GM21367 (cell line): Measurements from ENCODE around the gene C16orf54.
"Not testable (repeated sequence)": the region's sequence is repeated elsewhere in the genome, so short reads cannot be mapped to it uniquely, and the experiment has no call there.

ENCODE experiments used
- ATAC-seq: cut with Tn5 transposase; IDR thresholded peaks from one replicate; pipeline ENCODE4 v1.9.1; 2021; ENCODE audit not compliant: unreplicated experiment

The C16orf54 gene

DNA sequence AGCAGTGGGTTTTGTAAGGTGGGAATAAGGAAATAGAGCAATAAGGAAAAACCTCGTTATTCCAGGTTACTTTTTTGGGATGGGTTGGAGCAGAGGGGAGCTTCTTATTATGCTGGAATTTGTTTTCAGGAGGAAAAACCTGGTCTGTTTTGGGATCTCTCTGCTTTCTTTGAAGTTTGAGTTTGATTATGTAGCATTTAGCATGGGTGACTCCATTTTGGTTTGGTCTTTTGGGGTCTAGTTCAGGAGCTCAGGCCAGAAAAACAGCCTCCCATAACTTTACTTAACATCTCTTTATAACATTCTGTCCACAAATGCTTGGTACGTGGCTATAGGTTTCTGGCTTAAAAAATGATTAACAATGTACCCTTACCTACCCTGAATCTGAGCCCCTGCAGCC, 23.7 kb upstream of the C16orf54 start:
- no peak for ATAC-seq

DNA sequence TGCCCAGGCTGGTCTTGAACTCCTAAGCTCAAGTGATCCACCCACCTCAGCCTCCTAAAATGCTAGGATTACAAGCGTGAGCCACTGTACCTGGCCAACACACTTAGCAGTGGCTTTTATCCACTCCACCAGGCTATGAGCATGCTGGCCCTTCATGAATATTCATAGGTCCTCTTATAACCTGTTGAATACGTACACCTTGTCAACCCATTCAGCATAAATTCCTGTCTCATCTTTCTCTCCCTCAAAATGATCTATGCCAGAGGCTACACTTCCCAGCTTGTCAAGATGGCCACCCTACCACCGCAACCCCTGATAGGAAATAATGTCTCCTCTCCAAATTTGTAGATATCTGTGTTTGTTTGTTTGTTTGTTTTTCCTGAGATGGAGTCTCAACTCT, 21.3 kb upstream of the C16orf54 start:
- ATAC-seq, result no peak

DNA sequence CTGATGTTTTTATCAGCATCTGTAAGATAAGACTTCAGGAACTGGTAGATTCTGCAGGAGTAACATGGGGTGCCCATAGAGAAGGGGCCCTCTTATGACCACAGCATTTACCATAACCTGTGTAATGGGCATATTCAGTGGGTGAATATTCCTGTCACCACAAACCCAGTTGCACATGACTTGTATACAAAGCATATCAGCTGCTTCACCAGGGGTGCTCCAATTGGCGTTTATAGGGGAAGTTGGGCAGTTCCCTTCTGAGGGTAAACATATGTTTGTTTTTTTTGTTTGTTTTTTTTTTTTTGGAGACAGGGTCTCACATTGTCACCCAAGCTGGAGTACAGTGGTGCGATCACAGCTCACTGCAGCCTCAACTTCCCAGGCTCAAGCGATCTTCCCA, 20.8 kb upstream of the C16orf54 start:
- ATAC-seq, result no peak

DNA sequence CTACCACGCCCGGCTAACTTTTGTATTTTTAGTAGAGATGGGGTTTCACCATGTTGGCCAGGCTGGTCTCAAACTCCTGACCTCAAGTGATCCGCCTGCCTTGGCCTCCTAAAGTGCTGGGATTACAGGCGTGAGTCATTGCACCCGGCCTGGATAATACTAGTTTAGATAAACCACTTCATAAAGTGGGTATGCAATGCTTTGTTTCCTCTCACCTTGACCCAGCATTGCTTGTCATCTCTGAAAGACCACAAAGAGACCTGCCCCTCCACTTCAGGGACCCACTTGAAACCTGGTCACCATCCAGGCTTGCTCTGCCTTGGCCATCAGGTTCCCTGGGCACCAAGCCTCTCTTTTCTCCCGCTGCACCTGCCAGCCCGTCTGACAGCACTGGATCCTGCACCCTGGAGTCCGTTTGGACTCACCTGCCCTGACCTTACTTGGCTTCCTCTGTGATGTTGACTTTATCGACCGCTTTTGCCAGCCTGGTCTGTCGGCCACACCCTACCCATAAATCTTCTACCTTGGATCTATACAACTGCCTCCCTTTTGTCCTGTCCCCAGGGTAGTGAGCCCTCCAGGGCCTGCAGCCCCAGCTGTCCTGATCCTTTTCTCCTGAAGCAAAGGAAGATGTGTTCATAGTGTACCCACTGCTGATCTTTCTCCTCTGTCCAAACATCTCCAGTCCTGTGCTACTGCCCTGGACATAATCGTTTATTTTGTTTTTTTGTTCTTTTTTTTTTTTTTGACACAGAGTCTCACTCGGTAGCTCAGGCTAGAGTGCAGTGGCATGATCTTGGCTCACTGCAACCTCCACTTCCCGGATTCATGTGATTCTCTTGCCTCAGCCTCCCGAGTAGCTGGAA, 19.6 kb upstream of the C16orf54 start:
- ATAC-seq, result no peak

DNA sequence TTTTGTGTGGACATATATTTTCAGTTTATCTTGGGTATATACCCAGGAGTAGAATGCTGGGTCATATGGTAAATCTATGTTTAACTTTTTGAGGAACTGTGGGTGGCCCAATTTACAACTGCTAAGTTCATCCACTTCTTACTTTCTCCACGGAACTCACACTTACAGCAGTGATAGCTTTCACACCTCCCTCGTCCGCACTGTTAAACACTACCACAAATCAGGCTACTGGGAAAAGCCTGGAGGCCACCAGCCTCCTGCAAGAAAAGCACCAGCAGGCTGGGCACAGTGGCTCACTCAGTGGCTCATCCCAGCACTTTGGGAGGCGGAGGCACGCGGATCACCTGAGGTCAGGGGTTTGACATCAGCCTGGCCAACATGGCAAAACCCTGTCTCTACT, 17.5 kb upstream of the C16orf54 start:
- no peak for ATAC-seq

DNA sequence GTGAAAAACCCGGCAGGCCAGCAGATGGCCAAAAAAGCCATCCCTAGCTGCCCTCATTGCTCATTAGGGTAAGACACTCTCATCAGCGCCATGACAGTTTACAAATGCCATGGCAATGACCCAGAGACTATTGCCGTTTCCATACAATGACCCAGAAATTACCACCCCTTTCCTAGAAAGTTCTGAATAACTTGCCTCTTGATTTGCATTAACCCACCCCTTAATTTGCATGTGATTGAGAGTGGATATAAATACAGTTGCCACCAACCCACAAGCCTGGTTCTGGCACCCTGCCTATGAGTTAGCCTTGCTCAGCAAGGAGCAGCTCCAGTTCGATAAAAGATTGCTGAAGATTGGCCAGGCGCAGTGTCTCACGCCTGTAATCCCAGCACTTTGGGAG, 16.1 kb upstream of the C16orf54 start:
- no peak for ATAC-seq

DNA sequence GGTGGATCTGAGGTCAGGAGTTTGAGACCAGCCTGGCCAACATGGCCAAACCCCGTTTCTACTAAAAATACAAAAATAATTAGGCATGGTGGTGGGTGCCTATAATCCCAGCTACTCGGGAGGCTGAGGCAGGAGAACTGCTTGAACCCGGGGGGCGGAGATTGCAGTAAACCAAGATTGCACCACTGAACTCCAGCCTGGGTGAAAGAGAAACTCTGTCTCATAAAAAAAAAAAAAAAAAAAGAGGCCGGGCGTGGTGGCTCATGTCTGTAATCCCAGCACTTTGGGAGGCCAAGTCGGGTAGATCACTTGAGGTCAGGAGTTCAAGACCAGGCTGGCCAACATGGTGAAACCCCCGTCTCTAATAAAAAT, 15.5 kb upstream of the C16orf54 start:
- ATAC-seq, result not testable (repeated sequence)

DNA sequence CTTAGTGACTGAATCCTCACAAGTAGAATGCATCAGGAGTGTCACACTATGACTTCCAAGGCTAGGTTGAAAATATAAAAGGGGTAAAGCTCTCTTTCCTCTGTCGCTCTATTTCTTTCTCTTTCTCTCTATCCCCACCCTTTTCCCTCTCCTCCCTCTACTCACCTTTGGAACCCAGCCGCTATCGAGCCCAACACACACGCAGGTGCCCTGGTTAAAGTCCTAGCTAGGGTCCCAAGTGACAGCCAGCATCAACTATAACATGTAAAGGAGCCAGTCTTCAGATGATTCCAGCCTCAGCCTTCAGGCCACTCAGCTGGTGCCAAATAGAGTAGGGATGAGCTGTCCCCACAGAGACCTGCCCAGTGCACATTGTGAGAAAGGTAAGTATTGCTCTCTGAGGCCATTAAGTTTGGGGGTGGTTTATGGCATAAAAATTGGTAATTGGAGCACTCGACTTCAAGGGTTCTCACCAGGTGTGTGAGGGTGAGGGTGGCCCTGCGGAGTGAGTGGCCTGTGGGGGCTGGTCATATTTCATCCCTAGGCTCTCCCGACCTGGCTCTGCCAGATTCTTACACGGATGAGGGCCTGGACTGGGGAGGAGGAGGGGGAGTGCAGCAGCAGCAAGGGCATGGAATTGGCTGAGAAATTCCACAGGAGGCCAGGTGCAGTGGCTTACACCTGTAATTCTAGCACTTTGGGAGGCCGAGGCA, 14.9 kb upstream of the C16orf54 start:
- ATAC-seq, result no peak

DNA sequence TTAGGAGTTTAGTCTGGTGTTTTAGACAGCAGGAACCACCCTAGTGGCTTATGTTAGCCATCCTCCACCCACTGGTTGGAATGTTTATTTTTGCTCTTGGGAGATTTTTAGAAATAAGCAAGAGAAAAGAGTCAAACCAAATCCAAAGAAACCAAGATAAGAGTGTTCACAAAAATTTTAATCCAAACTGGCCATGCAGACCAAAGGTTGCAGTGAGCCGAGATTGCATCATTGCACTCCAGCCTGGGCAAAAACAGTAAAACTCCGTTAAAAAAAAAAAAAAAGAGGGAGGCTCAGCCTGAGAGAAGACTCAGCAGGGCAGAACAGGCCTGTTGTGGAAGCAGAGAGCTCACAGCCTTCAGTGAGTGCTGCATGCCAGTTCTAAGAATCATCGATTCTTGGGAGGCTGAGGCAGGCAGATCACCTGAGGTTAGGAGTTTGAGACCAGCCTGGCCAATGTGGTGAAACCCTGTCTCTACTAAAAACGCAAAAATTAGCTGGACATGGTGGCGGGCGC, 12.2 kb upstream of the C16orf54 start:
- no peak for ATAC-seq

DNA sequence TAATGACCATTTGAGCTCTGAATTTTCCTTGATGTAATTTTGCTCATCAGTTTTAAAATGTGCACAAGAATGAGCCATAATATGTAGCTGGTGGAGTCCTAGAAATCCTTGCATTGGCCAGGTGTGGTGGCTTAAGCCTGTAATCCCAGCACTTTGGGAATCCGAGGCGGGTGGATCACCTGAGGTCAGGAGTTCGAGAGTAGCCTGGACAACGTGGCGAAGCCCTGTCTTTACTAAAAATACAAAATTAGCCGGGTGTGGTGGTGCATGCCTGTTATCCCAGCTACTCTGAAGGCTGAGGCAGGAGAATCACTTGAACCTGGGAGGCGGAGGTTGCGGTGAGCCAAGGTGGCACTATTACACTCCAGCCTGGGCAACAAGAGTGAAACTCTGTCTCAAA, 11.3 kb upstream of the C16orf54 start:
- not testable (repeated sequence) for ATAC-seq

DNA sequence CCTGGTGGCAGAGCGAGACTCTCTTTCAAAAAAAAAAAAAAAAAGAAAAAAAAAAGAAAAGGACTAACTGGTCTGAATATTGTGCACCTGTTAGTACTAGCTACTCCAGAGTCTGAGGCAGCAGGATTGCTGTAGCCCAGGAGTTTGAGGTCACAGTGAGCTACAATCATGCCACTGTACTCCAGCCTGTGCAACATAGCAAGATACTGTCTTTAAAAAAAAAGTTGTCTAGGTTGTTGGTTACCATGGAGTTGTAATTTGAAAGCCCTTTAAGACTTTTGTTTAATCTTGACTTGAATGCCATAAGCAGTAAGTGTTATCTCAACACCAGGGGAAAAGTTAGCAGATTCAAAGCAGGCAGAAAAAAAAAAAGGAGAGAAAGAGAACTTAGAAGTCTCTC, 10.9 kb upstream of the C16orf54 start:
- no peak for ATAC-seq

DNA sequence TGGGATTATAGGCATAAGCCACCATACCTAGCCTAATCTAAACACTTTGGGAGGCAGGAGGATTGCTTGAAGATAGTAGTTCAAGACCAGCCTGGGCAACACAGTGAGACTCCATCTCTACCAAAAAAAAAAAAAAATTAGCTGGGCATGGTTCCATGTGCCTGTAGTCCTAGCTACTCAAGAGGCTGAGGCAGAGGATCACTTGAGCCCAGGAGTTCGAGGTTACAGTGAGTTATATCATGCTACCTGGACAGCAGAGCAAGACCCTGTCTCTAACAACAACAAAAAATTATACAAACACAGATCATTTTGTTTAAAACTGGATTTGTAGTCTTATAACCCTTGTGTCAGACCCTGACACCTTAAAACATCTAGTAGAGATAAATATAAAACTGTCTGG, 7.7 kb upstream of the C16orf54 start:
- ATAC-seq, result no peak

DNA sequence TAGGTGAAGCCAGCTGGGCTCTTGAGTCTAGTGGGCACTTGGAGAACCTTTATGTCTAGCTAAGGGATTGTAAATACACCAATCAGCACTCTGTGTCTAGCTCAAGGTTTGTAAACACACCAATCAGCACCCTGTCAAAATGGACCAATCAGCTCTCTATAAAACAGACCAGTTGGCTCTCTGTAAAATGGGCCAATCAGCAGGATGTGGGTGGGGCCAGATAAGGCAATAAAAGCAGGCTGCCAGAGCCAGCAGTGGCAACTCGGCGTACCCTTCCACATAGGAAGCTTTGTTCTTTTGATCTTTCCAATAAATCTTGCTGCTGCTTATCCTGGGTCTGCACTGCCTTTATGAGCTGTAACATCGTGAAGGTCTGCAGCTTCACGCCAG, 3.0 kb upstream of the C16orf54 start:
- not testable (repeated sequence) for ATAC-seq

DNA sequence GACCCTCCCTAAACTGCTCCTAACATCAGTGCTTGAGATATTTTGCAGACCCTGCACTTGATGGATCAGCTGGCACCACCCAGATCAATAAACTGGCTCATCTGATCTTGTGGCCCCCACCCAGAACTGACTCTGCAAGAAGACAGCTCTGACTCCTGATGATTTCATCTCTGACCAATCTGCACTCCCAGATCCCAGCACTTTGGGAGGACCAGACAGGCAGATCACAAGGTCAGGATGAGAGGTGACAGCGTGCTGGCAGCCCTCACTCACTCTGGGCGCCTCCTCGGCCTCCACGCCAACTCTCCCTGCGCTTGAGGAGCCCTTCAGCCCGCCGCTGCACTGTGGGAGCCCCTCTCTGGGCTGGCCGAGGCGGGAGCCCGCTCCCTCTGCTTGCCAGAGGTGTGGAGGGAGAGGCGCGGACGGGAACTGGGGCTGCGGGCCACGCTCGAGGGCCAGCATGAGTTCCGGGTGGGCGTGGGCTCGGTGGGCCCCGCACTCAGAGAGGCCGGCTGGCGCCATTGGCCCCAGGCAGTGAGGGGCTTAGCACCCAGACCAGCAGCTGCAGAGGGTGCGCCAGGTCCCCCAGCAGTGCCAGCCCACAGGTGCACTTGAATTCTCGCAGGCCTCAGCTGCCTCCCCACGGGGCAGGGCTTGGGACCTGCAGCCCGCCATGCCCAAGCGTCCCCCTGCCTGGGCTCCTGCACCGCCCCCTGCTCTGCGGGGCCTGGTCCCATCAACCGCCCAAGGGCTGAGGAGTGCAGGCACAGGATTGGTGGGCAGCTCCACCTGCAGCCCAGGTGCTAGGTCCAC, 2.4 kb upstream of the C16orf54 start:
- ATAC-seq, result no peak

DNA sequence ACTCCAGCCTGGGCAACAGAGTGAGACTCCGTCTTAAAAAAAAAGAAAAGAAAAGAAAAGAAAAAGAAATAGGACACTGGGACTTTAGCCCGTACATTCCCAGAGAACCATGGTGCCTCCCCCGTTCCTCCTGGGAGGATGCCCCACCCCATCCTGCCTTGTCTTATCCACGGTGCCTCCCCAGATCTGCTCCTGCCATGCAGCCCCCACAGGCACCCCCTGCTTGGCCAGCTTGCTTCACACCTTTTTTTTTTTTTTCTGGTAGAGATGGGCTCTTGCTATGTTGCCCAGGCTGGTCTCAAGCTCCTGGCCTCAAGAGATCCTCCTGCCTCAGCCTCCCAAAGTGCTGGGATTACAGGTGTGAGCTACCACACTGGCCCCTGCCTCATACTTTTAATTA, 728 bp upstream of the C16orf54 start:
- ATAC-seq, result not testable (repeated sequence)

DNA sequence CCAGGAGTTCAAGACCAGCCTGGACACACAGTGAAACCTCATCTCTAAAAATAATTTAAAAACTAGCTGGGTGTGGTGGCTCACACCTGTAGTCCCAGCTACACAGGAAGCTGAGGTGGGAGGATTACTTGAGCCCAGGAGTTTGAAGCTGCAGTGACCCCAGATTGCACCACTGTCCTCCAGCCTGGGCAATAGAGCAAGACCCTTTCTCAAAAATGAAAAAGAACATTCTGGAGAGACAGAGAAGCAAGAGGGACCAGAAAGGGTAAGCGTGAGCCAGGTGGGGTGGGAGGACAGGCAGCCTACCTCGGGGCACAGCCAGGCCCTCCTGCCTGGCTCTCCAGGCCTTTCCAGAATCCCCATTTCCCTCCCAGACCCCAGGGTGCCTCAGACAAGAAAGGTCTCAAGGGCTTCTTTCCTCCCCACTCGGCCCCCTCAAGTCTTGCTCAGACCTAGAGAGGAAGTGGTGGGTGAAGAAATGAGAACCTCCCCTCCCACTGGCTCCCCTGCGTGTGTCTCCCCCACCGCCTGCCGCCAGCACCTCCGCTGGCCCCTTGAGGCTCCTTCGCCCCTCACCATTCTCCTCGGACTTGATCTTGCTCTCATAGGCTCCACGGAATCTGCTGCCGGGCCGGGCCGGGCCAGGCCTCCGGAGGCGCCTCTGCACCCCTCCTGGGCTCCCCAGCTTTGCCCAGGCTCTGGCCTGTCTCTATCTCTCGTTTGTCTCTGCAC, 503 bp downstream of the C16orf54 start:
- peak; percentile 24 for ATAC-seq

DNA sequence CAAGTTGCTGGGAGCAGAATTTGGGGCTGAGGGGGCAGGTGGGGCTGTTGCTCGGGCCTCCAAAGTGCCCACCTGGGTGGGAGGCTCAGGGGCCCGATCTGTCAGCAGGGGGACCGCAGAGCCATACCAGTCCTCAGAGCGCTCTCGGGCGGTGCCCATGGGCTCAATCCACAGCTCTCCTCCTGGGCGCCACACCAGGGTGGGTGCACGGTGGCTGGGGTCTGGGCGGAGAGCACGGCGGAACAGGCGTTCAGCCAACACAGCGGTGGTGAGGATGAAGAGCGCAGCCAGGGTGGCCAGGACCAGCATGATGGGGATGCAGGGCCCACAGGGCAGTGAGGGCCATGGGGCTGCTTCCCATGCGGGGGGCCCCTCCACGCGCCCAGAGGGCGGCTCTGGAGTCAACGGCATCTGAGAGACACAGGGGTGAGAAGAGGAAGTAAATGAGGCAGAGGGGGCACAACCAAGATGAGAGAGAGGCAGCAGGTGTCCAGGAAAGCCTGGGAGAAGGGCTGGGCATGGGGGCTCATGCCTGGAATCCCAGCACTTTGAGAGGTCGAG, 1.2 kb downstream of the C16orf54 start:
- no peak for ATAC-seq

DNA sequence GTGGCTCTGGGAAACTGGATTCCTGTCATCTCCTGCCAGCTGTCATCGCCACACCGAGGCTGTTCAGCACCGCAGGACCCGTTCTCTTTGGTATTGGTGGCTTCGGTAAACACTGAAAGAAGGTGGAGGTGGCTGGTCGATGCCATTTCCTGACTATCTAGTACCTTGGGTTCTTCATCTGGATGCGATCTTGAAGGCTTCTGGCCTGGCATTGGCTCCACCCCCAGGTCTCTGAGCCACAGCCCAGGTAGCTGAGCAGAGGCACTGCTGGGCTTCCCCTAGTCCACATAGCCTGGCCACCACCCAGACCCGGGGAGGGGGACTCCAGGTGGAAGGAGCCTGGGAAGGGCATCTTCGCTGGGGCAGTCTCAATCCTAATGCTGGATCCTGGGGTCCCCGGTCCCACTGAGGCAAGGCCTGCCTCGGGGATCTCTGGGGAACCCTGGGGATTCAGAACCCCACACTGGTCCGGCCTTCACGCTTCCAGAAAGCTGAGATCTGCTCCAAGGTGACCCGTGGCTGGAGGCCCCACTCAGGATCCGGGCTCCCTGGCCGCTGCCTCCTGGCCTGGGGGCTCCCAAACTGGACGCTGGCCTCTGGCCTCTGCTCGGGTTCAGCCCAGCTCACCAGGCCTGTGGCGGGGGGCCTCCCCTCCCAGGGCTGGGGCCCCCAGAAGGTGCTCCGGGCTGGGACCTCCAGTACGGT, 1.8 kb downstream of the C16orf54 start:
- ATAC-seq, result no peak

DNA sequence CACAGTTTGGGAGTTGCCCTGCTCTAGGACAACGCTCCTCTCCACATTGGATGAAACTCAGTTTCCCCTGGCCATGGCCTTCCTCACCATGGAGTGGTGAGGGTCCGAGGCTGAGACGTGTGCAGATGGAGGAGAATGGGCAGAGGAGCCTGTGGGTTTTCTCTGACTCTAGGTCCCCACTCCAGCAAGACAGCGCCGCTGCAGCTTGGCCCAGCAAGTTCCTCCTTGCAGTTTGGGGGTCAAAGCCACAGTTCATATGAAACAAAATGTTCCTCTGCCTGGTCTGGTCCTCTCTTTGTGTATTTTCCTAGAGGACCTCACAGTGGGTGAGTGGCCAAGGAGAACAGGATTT, 2.3 kb downstream of the C16orf54 start:
- no peak for ATAC-seq

DNA sequence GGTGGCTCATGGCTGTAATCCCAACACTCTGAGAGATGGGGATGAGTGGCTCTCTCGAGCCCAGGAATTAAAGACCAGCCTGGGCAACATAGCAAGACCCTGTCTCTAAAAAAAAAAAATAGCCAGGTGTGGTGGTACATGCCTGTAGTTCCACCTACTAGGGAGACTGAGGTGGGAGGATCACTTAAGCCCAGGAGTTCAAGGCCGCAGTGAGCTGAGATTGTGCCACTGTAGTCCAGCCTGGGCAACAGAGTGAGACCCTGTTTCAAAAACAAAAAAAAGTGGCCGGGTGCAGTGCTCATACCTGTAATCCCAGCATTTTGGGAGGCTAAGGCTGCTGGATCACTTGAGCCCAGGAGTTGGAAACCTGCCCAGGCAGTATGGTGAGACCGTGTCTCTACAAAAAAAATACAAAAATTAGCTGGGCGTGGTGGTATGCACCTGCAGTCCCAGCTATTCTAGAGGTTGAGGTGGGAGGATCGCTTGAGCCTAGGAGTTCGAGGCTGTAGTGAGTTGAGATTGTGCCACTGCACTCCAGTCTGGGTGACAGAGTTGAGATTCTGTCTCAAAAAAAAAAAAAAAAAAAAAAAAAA, 3.0 kb downstream of the C16orf54 start:
- ATAC-seq, result no peak
